ENCODE data around the gene STAT6. TPM values are rescaled to one million over a fixed set of nuclear protein-coding genes. Genes with fewer than 3 reads are reported as not detected.

The STAT6 gene
- polyA plus RNA-seq, 1 experiment = 177 TPM

GRCh38 chr12:57099766-57100165 is 11.4 kb downstream of the STAT6 start:
- Histone ChIP-seq H3K36me3 (ENCODE audit: control insufficient read depth, insufficient read depth, low read length) (peaks cover 41% of the 10 kb centered on the region), H3K4me3 (ENCODE audit: low read depth, low read length) (no peak overlapping the region), H3K27me3 (ENCODE audit: control insufficient read depth, insufficient read depth, low read length) (no peaks in the 10 kb centered on the region)
- DNase-seq (ENCODE audit: low read depth) = no peak
- POLR2A ChIA-PET = no interaction called here
- TF ChIP-seq, protein P1, sequence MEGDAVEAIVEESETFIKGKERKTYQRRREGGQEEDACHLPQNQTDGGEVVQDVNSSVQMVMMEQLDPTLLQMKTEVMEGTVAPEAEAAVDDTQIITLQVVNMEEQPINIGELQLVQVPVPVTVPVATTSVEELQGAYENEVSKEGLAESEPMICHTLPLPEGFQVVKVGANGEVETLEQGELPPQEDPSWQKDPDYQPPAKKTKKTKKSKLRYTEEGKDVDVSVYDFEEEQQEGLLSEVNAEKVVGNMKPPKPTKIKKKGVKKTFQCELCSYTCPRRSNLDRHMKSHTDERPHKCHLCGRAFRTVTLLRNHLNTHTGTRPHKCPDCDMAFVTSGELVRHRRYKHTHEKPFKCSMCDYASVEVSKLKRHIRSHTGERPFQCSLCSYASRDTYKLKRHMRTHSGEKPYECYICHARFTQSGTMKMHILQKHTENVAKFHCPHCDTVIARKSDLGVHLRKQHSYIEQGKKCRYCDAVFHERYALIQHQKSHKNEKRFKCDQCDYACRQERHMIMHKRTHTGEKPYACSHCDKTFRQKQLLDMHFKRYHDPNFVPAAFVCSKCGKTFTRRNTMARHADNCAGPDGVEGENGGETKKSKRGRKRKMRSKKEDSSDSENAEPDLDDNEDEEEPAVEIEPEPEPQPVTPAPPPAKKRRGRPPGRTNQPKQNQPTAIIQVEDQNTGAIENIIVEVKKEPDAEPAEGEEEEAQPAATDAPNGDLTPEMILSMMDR (IDR thresholded peaks at IDR 0.05; ENCODE audit: insufficient read depth, low read depth, low read length) = no peak
- CTCF ChIA-PET = interaction anchor here (0.8 to 15.6 kb wide), 3 partner anchors 9 to 31 kb away, joined by 3 to 190 read pairs (median 14); partner anchors contain the start of gene STAT6

DNA sequence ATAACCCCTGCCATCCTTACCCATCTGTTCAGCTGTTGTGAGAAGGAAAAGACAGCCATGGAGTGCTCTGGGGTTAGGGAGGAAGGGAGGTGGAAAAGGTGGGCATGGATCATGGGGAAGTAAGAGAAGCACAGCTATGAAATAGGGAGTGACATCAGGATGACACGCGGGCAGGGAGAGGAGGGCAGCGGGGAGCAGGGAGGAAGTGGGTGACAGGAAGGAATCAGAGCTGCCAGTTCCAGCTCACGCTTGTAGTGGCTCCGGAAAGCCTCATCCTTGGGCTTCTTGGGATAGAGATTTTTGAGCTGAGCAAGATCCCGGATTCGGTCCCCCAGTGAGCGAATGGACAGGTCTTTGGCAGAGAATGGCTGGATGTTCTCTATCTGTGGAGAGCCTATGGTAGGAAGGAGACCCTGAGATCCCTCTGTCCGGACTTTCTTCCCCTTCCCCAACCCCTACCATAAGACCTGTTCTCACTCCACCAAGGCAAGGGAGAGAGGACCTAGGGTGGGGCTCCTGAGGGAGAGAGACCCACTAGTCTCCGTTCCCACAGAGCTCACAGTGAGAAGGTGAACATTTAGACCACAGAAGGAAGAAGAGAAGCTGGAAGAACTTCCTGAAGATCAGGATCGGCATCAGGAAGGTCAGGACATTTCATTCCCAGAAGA is 12.0 kb downstream of the STAT6 start:
- H3K27me3 ChIP-seq (ENCODE audit: control insufficient read depth, insufficient read depth, low read length) = no peaks in the 10 kb centered on the region
- peaks cover 40% of the 10 kb centered on the region for H3K36me3 ChIP-seq (ENCODE audit: control insufficient read depth, insufficient read depth, low read length)
- TF ChIP-seq, protein P1 (IDR thresholded peaks at IDR 0.05; ENCODE audit: insufficient read depth, low read depth, low read length) = no peak
- ChIA-PET CTCF (interaction anchor here (0.8 to 15.6 kb wide), 4 partner anchors 9 to 30 kb away, joined by 3 to 190 read pairs (median 10); partner anchors contain the start of genes NAB2 and STAT6), POLR2A (no interaction called here)
- DNase-seq (ENCODE audit: low read depth) = no peak
- no peak overlapping the region for H3K4me3 ChIP-seq (ENCODE audit: low read depth, low read length)

- ChIA-PET POLR2A (no interaction called here), CTCF (interaction anchor here (0.7 to 15.6 kb wide), 5 partner anchors 10 to 358 kb away, joined by 3 to 190 read pairs (median 7); partner anchors contain the start of genes NAB2 and STAT6)
- TF ChIP-seq, protein P1 (IDR thresholded peaks at IDR 0.05; ENCODE audit: insufficient read depth, low read depth, low read length) = no peak
- no peaks in the 10 kb centered on the region for H3K27me3 ChIP-seq (ENCODE audit: control insufficient read depth, insufficient read depth, low read length)
- DNase-seq (ENCODE audit: low read depth) = no peak
- H3K4me3 ChIP-seq (ENCODE audit: low read depth, low read length) = no peak overlapping the region
- H3K36me3 ChIP-seq (ENCODE audit: control insufficient read depth, insufficient read depth, low read length) = peaks cover 38% of the 10 kb centered on the region
Measured at GRCh38 chr12:57098546-57098945, 12.6 kb downstream of the STAT6 start.

GRCh38 chr12:57097554-57097835 is 13.7 kb downstream of the STAT6 start:
- POLR2A ChIA-PET = no interaction called here
- CTCF ChIA-PET = interaction anchor here (1.4 to 15.6 kb wide), 4 partner anchors 10 to 115 kb away, joined by 3 to 190 read pairs (median 10); partner anchors contain the start of genes NAB2 and STAT6
- TF ChIP-seq, protein P1 (IDR thresholded peaks at IDR 0.05; ENCODE audit: insufficient read depth, low read depth, low read length) = no peak
- DNase-seq (ENCODE audit: low read depth) = no peak
- Histone ChIP-seq H3K36me3 (ENCODE audit: control insufficient read depth, insufficient read depth, low read length) (peaks cover 44% of the 10 kb centered on the region), H3K4me3 (ENCODE audit: low read depth, low read length) (no peak overlapping the region), H3K27me3 (ENCODE audit: control insufficient read depth, insufficient read depth, low read length) (no peaks in the 10 kb centered on the region)

DNA sequence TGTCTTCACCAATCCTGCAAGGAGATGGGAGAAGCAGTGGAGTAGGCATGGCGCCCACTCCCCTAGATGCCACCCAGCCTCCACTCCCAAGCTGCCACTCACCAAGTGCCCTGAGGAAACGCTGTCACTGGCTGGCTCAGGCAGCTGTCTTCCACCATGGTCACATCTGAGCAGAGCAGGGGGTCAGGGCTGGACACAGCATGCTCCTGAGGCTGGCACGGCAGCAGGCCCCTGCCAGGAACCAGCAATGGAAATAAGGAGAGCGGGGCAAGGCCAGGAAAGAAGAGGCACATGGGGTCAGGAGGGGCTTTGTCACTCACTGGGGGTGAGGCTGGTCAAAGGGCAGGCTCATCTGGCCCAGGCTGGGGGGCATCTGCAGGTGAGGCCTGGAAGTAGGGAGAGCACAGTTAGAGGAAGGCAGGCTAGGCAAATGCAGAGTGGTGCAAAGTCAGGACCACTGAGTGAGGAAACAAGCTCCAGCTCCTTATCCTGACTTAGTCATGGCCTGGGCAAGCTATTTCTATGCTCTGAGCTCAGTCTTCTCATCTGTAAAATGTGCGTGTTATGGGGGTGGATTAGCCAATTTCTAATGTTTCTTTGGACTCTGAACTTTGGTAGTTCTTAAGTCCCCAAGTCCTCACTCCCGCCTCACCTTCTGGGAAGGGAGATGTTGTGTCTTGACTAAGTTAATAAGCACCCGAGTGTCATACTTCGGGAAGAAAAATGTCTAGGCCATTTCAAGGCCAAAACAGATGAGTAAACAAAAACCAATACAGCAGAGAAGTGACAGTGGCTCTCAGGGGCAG is 14.2 kb downstream of the STAT6 start:
- Histone ChIP-seq H3K27me3 (ENCODE audit: control insufficient read depth, insufficient read depth, low read length) (no peaks in the 10 kb centered on the region), H3K36me3 (ENCODE audit: control insufficient read depth, insufficient read depth, low read length) (peaks cover 46% of the 10 kb centered on the region), H3K4me3 (ENCODE audit: low read depth, low read length) (no peak overlapping the region)
- CTCF ChIA-PET = interaction anchor here (1.4 to 15.6 kb wide), 6 partner anchors 9 to 116 kb away, joined by 3 to 190 read pairs (median 10); partner anchors contain the start of genes NAB2 and STAT6
- TF ChIP-seq, protein P1 (IDR thresholded peaks at IDR 0.05; ENCODE audit: insufficient read depth, low read depth, low read length) = no peak
- no peak for DNase-seq (ENCODE audit: low read depth)
- POLR2A ChIA-PET = interaction anchor here (0.5 to 0.6 kb wide), 2 partner anchors 28 to 31 kb away, joined by 4 to 6 read pairs; no protein-coding TSS in a partner anchor

Measured in BJ (cell line).